Subcutaneous adipose tissue (tissue), 4 donors: ENCODE results near the gene LRRFIP1. TPM values are rescaled to one million over a fixed set of nuclear protein-coding genes. Genes with fewer than 3 reads are reported as not detected.

Experiments
- total RNA-seq, 4 donors: library from RNA; depleted of rRNA; stranded (reverse); fragments of >200 nt; gene quantifications; one replicate each; pipeline ENCODE4 v1.1.0, GENCODE V29; 2016
- TF ChIP-seq, protein P1 (sequence below): fragments of 450-650 bp; IDR thresholded peaks from one replicate; pipeline ENCODE4 v1.5.1; 2016; ENCODE audit warnings: low read depth, mild to moderate bottlenecking, control low read depth, antibody characterized with exemption, moderate library complexity

Gene LRRFIP1
- total RNA-seq, 4 donors from 2014 or later = 85.4 to 130 (median 99.6) TPM

- TF ChIP-seq, protein P1, sequence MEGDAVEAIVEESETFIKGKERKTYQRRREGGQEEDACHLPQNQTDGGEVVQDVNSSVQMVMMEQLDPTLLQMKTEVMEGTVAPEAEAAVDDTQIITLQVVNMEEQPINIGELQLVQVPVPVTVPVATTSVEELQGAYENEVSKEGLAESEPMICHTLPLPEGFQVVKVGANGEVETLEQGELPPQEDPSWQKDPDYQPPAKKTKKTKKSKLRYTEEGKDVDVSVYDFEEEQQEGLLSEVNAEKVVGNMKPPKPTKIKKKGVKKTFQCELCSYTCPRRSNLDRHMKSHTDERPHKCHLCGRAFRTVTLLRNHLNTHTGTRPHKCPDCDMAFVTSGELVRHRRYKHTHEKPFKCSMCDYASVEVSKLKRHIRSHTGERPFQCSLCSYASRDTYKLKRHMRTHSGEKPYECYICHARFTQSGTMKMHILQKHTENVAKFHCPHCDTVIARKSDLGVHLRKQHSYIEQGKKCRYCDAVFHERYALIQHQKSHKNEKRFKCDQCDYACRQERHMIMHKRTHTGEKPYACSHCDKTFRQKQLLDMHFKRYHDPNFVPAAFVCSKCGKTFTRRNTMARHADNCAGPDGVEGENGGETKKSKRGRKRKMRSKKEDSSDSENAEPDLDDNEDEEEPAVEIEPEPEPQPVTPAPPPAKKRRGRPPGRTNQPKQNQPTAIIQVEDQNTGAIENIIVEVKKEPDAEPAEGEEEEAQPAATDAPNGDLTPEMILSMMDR = no peak
These were observed 55.7 kb downstream of the LRRFIP1 start for GRCh38 chr2:237682856-237683670.

GRCh38 chr2:237685408-237685807 is 58.0 kb downstream of the LRRFIP1 start:
- TF ChIP-seq, protein P1 = no peak

- TF ChIP-seq, protein P1 = no peak
These were observed 59.3 kb downstream of the LRRFIP1 start for GRCh38 chr2:237686659-237687136.

GRCh38 chr2:237688081-237688480 is 60.7 kb downstream of the LRRFIP1 start:
- TF ChIP-seq, protein P1 = no peak

GRCh38 chr2:237689336-237690131 is 62.1 kb downstream of the LRRFIP1 start:
- TF ChIP-seq, protein P1 = no peak

- TF ChIP-seq, protein P1 = no peak
These were observed 63.9 kb downstream of the LRRFIP1 start for GRCh38 chr2:237691029-237691907.
